GM12878 (cell line): ENCODE measurements around the gene FAM89B. TPM values are rescaled to one million over a fixed set of nuclear protein-coding genes. Genes with fewer than 3 reads are reported as not detected.

ENCODE experiments used
- ATAC-seq: fragments of 200-7000 bp; cut with Tn5 transposase; 3 replicates; pipeline ENCODE4 v1.9.1; 2020; ENCODE audit warnings: mild to moderate bottlenecking, moderate library complexity
- BruUV-seq: library from RNA; stranded (reverse); fragments of 400-500 nt; replicated peaks from 2 replicates; lab custom pipeline; 2021; lab: Mats Ljungman, UMichigan
- CTCF ChIA-PET: fragments of 300-600 bp; sonication (Branson Sonifier 250); formaldehyde crosslinking; extraction: SDS; loops from one replicate; lab custom pipeline; 2021; ENCODE audit warnings: inconsistent platforms; lab: Yijun Ruan, JAX
- POLR2A ChIA-PET: fragments of 350-600 bp; formaldehyde crosslinking; extraction: SDS; loops from one replicate; lab custom pipeline; 2021; ENCODE audit warnings: inconsistent platforms; lab: Charles Lee
- RAD21 ChIA-PET: fragments of 300-600 bp; sonication (Branson Sonifier 250); formaldehyde crosslinking; loops from one replicate; lab custom pipeline; 2023; ENCODE audit warnings: antibody characterized with exemption; ENCODE audit not compliant: unreplicated experiment; lab: Charles Lee
- SMC1A ChIA-PET: fragments of 300-600 bp; sonication (Branson Sonifier 250); formaldehyde crosslinking; loops from one replicate; lab custom pipeline; 2023; ENCODE audit not compliant: unreplicated experiment, uncharacterized antibody; lab: Charles Lee
- DNase-seq: peaks from one replicate; pipeline ENCODE4 v3.0.0-alpha.2; 2011; ENCODE audit warnings: low read depth, low spot score
- FAIRE-seq: peaks from 3 replicates; lab custom pipeline; 2011; peaks lifted over from hg19 to GRCh38; lab: Jason Lieb, UNC
- H2AFZ ChIP-seq: 2 replicates; pipeline ENCODE4 v1.6.0; 2011; ENCODE audit warnings: low read depth, low read length, control low read depth; ENCODE audit not compliant: control insufficient read depth
- H3K27ac ChIP-seq: 2 replicates; pipeline ENCODE4 v1.5.1; 2011; ENCODE audit warnings: control low read depth; ENCODE audit not compliant: control insufficient read depth, insufficient read depth
- H3K27me3 ChIP-seq, 2 experiments: replicated peaks in 1 of 2; 2 replicates each; pipeline versions ENCODE4 v1.6.0 to v1.6.1; 2011; ENCODE audit warnings: low read length in 1 of 2; ENCODE audit not compliant: control insufficient read depth in 2 of 2, insufficient read depth in 2 of 2
- H3K36me3 ChIP-seq, 2 experiments: 2 replicates each; pipeline ENCODE4 v1.5.1; 2011; ENCODE audit warnings: low read length in 1 of 2; ENCODE audit not compliant: control insufficient read depth in 2 of 2, insufficient read depth in 2 of 2
- H3K4me1 ChIP-seq: 2 replicates; pipeline ENCODE4 v1.6.1; 2011; ENCODE audit warnings: mild to moderate bottlenecking, low read length, moderate library complexity, mixed read lengths; ENCODE audit not compliant: control insufficient read depth, insufficient read depth
- H3K4me2 ChIP-seq: 2 replicates; pipeline ENCODE4 v1.6.0; 2011; ENCODE audit warnings: control low read depth; ENCODE audit not compliant: control insufficient read depth, insufficient read depth
- H3K4me3 ChIP-seq: fragments of 200-600 bp; sonication (generic); 2 replicates; pipeline ENCODE4 v1.5.1; 2016
- H3K79me2 ChIP-seq: 2 replicates; pipeline ENCODE4 v1.6.0; 2011; ENCODE audit warnings: low read length; ENCODE audit not compliant: control insufficient read depth, insufficient read depth
- H3K9ac ChIP-seq: 2 replicates; pipeline ENCODE4 v1.8.0; 2011; ENCODE audit warnings: low read length, control low read depth, mixed read lengths; ENCODE audit not compliant: control insufficient read depth, insufficient read depth
- H3K9me3 ChIP-seq: replicated peaks from 3 replicates; pipeline ENCODE4 v1.5.1; 2011; ENCODE audit warnings: mild to moderate bottlenecking, low read length; ENCODE audit not compliant: control insufficient read depth, insufficient read depth
- H4K20me1 ChIP-seq: 2 replicates; pipeline ENCODE4 v1.6.0; 2011; ENCODE audit not compliant: control insufficient read depth, insufficient read depth
- CREB1 ChIP-seq: IDR thresholded peaks from 2 replicates; pipeline ENCODE4 v1.6.1; 2012; ENCODE audit warnings: low read depth, mild to moderate bottlenecking, inconsistent platforms
- WGBS: methylation state at CpG from one replicate; pipeline ENCODE4 v1.1.6; 2016; ENCODE audit warnings: low lambda C conversion rate; ENCODE audit not compliant: insufficient replicate concordance, insufficient coverage; ENCODE audit errors: missing lambda C conversion rate; 5-methylcytosine and 5-hydroxymethylcytosine counted together
- in situ Hi-C: fragments of 300-500 bp; cut with MboI; formaldehyde crosslinking; loops from 9 replicates; pipeline ENCODE4 v1.14.3; 2018; ENCODE audit warnings: mixed read lengths
- intact Hi-C: fragments of 100-400 bp; cut with micrococcal nuclease; formaldehyde crosslinking; loops from one replicate; pipeline ENCODE4 v1.14.2; 2022; ENCODE audit not compliant: unreplicated experiment
- polyA plus RNA-seq, 11 experiments: library from polyadenylated mRNA; depleted of rRNA in 4 of 11; unstranded in 6 of 11; stranded (reverse) in 5 of 11; fragments of >200 nt; fragmentation: Nextera tagmentation in 4 of 11; fragmentation: Illumina TruSeq in 1 of 11; extraction: Ambion mirVana in 4 of 11; extraction: Trizol in 1 of 11; gene quantifications; 1 replicate in 1 of 11; 2 replicates in 10 of 11; pipeline versions ENCODE4 v1.2.1 to v1.2.3, GENCODE V29; 2011 to 2016; ENCODE audit warnings: inconsistent platforms in 2 of 11, missing spikeins in 2 of 11, low read depth in 1 of 11
- total RNA-seq, 4 experiments: library from RNA; depleted of rRNA in 3 of 4; stranded (reverse); fragments of >200 nt in 3 of 4; fragmentation: Illumina TruSeq in 1 of 4; extraction: Trizol in 1 of 4; gene quantifications; 2 replicates each; pipeline versions ENCODE4 v1.2.1 to v1.2.3, GENCODE V29; 2013 to 2021
- TF ChIP-seq, protein P1 (sequence below): fragments of 450-650 bp; IDR thresholded peaks from 2 replicates; pipeline ENCODE4 v1.6.1; 2016; ENCODE audit warnings: mild to moderate bottlenecking

Gene FAM89B
- total and polyA plus RNA-seq, 10 of the 15 experiments (the other 5 are each of a cell fraction or from before 2014, with no cell fraction given), result 0.34 to 36.7 (median 9.8) TPM

DNA sequence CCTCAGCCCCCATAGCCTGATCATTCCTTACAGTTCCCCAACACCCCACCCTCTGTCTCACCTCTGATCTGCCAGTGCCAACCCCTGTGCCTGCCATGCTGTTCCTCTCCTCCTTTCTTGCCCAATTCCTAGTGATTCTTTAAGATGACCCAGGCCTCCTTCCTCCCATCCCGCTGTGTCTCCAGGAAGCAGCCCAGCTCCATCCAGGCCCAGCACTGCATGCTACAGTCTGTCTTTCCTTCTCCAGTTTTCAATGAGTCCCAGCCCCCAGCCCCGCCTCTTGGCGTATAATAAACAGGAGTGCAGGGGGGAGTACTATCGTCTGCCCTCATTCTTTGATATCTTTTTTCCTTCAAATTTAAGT is 26.5 kb upstream of the FAM89B start:
- ChIA-PET CTCF (interaction anchor here (1.3 to 2.9 kb wide), 3 partner anchors 24 to 42 kb away, joined by 4 to 9 read pairs (median 4); partner anchors contain the start of gene ZNRD2), SMC1A (interaction anchor here (1.4 to 1.6 kb wide), 3 partner anchors 24 to 27 kb away, joined by 3 to 5 read pairs (median 3); partner anchors contain the start of genes FAM89B and ZNRD2), RAD21 (interaction anchor here (1.3 to 2.0 kb wide), 2 partner anchors 25 to 41 kb away, joined by 3 to 6 read pairs; partner anchors contain the start of gene ZNRD2), POLR2A (interaction anchor here (0.6 kb wide), 2 partner anchors 19 to 26 kb away, joined by 4 to 6 read pairs; partner anchors contain the start of gene FAM89B)
- Histone ChIP-seq H3K27ac (no peak overlapping the region), H4K20me1 (no peaks in the 10 kb centered on the region), H3K9me3 (no peaks in the 10 kb centered on the region), H3K27me3 (no peaks in the 10 kb centered on the region), H3K36me3 (no peaks in the 10 kb centered on the region), H3K79me2 (no peaks in the 10 kb centered on the region), H3K4me1 (peaks cover 28% of the 10 kb centered on the region), H3K9ac (peak overlapping the region; percentile 43; the same call in 1 of the 2 replicates), H3K4me2 (peak overlapping the region; percentile 91), H2AFZ (no peak overlapping the region), H3K4me3 (peak overlapping the region; percentile 68; the same call in 1 of the 2 replicates)
- 13% methylated on average over 4 of the region's 4 CpGs for WGBS
- ATAC-seq (no peak), FAIRE-seq (no peak), DNase-seq (no peak)
- in situ Hi-C loops, result no loop called here
- TF ChIP-seq CREB1, result no peak
- TF ChIP-seq, protein P1, sequence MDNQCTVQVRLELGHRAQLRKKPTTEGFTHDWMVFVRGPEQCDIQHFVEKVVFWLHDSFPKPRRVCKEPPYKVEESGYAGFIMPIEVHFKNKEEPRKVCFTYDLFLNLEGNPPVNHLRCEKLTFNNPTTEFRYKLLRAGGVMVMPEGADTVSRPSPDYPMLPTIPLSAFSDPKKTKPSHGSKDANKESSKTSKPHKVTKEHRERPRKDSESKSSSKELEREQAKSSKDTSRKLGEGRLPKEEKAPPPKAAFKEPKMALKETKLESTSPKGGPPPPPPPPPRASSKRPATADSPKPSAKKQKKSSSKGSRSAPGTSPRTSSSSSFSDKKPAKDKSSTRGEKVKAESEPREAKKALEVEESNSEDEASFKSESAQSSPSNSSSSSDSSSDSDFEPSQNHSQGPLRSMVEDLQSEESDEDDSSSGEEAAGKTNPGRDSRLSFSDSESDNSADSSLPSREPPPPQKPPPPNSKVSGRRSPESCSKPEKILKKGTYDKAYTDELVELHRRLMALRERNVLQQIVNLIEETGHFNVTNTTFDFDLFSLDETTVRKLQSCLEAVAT, result 0 out of 2 replicates have a peak, but pooled peaks have one; percentile 36
- BruUV-seq, result TSS peak; percentile 60
- intact Hi-C loops, result no loop called here
